MG63 (cell line): ENCODE measurements around the gene CTU1. TPM values are rescaled to one million over a fixed set of nuclear protein-coding genes. Genes with fewer than 3 reads are reported as not detected.

Experiments used
- DNase-seq: peaks from one replicate; pipeline ENCODE4 v3.0.0-alpha.2; 2020
- H3K27me3 ChIP-seq: fragments of 250-450 bp; sonication (Bioruptor Pico); 2 replicates; pipeline ENCODE4 v1.5.1; 2020; ENCODE audit warnings: mild to moderate bottlenecking, moderate library complexity
- H3K36me3 ChIP-seq: fragments of 250-450 bp; sonication (Bioruptor Pico); 2 replicates; pipeline ENCODE4 v1.5.1; 2020; ENCODE audit warnings: mild to moderate bottlenecking, moderate library complexity
- H3K4me3 ChIP-seq: fragments of 250-450 bp; sonication (Bioruptor Pico); 2 replicates; pipeline ENCODE4 v1.5.1; 2020; ENCODE audit warnings: mild to moderate bottlenecking, moderate library complexity
- H3K9me3 ChIP-seq: fragments of 250-450 bp; sonication (Bioruptor Pico); 2 replicates; pipeline ENCODE4 v1.5.1; 2020; ENCODE audit warnings: mild to moderate bottlenecking, moderate library complexity
- total RNA-seq: library from RNA; depleted of rRNA; stranded (reverse); fragments of >200 nt; shearing (Covaris generic); gene quantifications from 2 replicates; pipeline ENCODE4 v1.2.3, GENCODE V29; 2014; ENCODE audit warnings: low replicate concordance

CTU1 gene
- total RNA-seq, 1 experiment from 2014 or later: 33.5 TPM

- peaks cover 20% of the 10 kb centered on the region for H3K27me3 ChIP-seq
- H3K36me3 ChIP-seq: no peaks in the 10 kb centered on the region
- H3K9me3 ChIP-seq: peaks cover 9% of the 10 kb centered on the region
- no peak overlapping the region for H3K4me3 ChIP-seq
- no peak for DNase-seq
Observed at GRCh38 chr19:51137792-51138425, 29.7 kb upstream of the CTU1 start.

GRCh38 chr19:51136851-51137551 lies 28.8 kb upstream of the CTU1 start:
- Histone ChIP-seq H3K36me3 (no peaks in the 10 kb centered on the region), H3K27me3 (peaks cover 16% of the 10 kb centered on the region), H3K9me3 (peaks cover 9% of the 10 kb centered on the region), H3K4me3 (no peak overlapping the region)
- DNase-seq: no peak

GRCh38 chr19:51135986-51136762 lies 28.0 kb upstream of the CTU1 start:
- Histone ChIP-seq H3K27me3 (peaks cover 16% of the 10 kb centered on the region), H3K36me3 (no peaks in the 10 kb centered on the region), H3K9me3 (peaks cover 9% of the 10 kb centered on the region), H3K4me3 (no peak overlapping the region)
- no peak for DNase-seq

GRCh38 chr19:51135004-51135403 lies 26.8 kb upstream of the CTU1 start:
- Histone ChIP-seq H3K27me3 (peaks cover 12% of the 10 kb centered on the region), H3K36me3 (no peaks in the 10 kb centered on the region), H3K4me3 (no peak overlapping the region), H3K9me3 (peaks cover 9% of the 10 kb centered on the region)
- DNase-seq: no peak

- H3K4me3 ChIP-seq: no peak overlapping the region
- no peaks in the 10 kb centered on the region for H3K36me3 ChIP-seq
- H3K9me3 ChIP-seq: peaks cover 9% of the 10 kb centered on the region
- peak; percentile 35 for DNase-seq
- peaks cover 7% of the 10 kb centered on the region; the same call in 1 of the 2 replicates for H3K27me3 ChIP-seq
Observed at GRCh38 chr19:51131780-51132680, 23.8 kb upstream of the CTU1 start.

GRCh38 chr19:51129716-51130115 lies 21.5 kb upstream of the CTU1 start:
- Histone ChIP-seq H3K4me3 (no peak overlapping the region), H3K27me3 (no peaks in the 10 kb centered on the region; the same call in 1 of the 2 replicates), H3K9me3 (peaks cover 2% of the 10 kb centered on the region; the same call in 1 of the 2 replicates), H3K36me3 (no peaks in the 10 kb centered on the region)
- no peak for DNase-seq

GRCh38 chr19:51128227-51128626 lies 20.0 kb upstream of the CTU1 start:
- no peak overlapping the region for H3K4me3 ChIP-seq
- no peak for DNase-seq
- H3K36me3 ChIP-seq: no peaks in the 10 kb centered on the region
- H3K27me3 ChIP-seq: no peaks in the 10 kb centered on the region; the same call in 1 of the 2 replicates
- H3K9me3 ChIP-seq: no peaks in the 10 kb centered on the region

GRCh38 chr19:51127755-51128154 lies 19.5 kb upstream of the CTU1 start:
- no peaks in the 10 kb centered on the region for H3K9me3 ChIP-seq
- no peaks in the 10 kb centered on the region for H3K36me3 ChIP-seq
- DNase-seq: peak; percentile 17
- H3K4me3 ChIP-seq: no peak overlapping the region
- H3K27me3 ChIP-seq: no peaks in the 10 kb centered on the region; the same call in 1 of the 2 replicates

- H3K36me3 ChIP-seq: no peaks in the 10 kb centered on the region
- DNase-seq: no peak
- no peaks in the 10 kb centered on the region for H3K9me3 ChIP-seq
- no peak overlapping the region for H3K4me3 ChIP-seq
- no peaks in the 10 kb centered on the region; the same call in 1 of the 2 replicates for H3K27me3 ChIP-seq
Observed at GRCh38 chr19:51127032-51127431, 18.8 kb upstream of the CTU1 start.

GRCh38 chr19:51125421-51126075 lies 17.3 kb upstream of the CTU1 start:
- no peaks in the 10 kb centered on the region for H3K9me3 ChIP-seq
- no peaks in the 10 kb centered on the region; the same call in 1 of the 2 replicates for H3K27me3 ChIP-seq
- no peak overlapping the region for H3K4me3 ChIP-seq
- no peaks in the 10 kb centered on the region for H3K36me3 ChIP-seq
- no peak for DNase-seq

GRCh38 chr19:51124729-51125128 lies 16.5 kb upstream of the CTU1 start, which contains the start of gene SIGLEC9:
TSS of gene SIGLEC9 (plus strand) at chr19:51124906. CDS start at chr19:51124975, 69 bp downstream.
- H3K27me3 ChIP-seq: no peaks in the 10 kb centered on the region; the same call in 1 of the 2 replicates

GRCh38 chr19:51124216-51124615 lies 16.0 kb upstream of the CTU1 start:
- H3K9me3 ChIP-seq: no peaks in the 10 kb centered on the region
- no peak overlapping the region for H3K4me3 ChIP-seq
- DNase-seq: no peak
- H3K36me3 ChIP-seq: no peaks in the 10 kb centered on the region
- H3K27me3 ChIP-seq: no peaks in the 10 kb centered on the region; the same call in 1 of the 2 replicates

More at GRCh38 chr19:51124729-51125128, 16.5 kb upstream of the CTU1 start, which contains the start of gene SIGLEC9:
- Histone ChIP-seq H3K9me3 (no peaks in the 10 kb centered on the region), H3K36me3 (no peaks in the 10 kb centered on the region), H3K4me3 (no peak within 1 kb of the TSS)
- DNase-seq: no peak

GRCh38 chr19:51123802-51124201 lies 15.6 kb upstream of the CTU1 start:
- H3K4me3 ChIP-seq: no peak overlapping the region
- DNase-seq: no peak
- no peaks in the 10 kb centered on the region; the same call in 1 of the 2 replicates for H3K27me3 ChIP-seq
- no peaks in the 10 kb centered on the region for H3K9me3 ChIP-seq
- no peaks in the 10 kb centered on the region for H3K36me3 ChIP-seq

- Histone ChIP-seq H3K4me3 (no peak overlapping the region), H3K27me3 (peaks cover 2% of the 10 kb centered on the region; the same call in 1 of the 2 replicates)
- no peak for DNase-seq
Observed at GRCh38 chr19:51123381-51123800, 15.2 kb upstream of the CTU1 start.

GRCh38 chr19:51122112-51122981 lies 14.1 kb upstream of the CTU1 start:
- no peak for DNase-seq
- Histone ChIP-seq H3K9me3 (no peaks in the 10 kb centered on the region), H3K27me3 (peaks cover 12% of the 10 kb centered on the region), H3K4me3 (no peak overlapping the region), H3K36me3 (no peaks in the 10 kb centered on the region)

More at GRCh38 chr19:51123381-51123800, 15.2 kb upstream of the CTU1 start:
- Histone ChIP-seq H3K36me3 (no peaks in the 10 kb centered on the region), H3K9me3 (no peaks in the 10 kb centered on the region)
